NCI-H2081 (cell line): ENCODE measurements around the gene HSCB.
"Not testable (repeated sequence)": the region's sequence is repeated elsewhere in the genome, so short reads cannot be mapped to it uniquely, and the experiment has no call there.

Experiments used
- DNase-seq, 2 experiments: peaks; one replicate each; lab custom pipeline; 2025; lab: John Stamatoyannopoulos, UW

HSCB gene

GRCh38 chr22:28741200-28741784, 547 bp upstream of the HSCB start:
- no peak for DNase-seq

GRCh38 chr22:28742562-28742962, 723 bp downstream of the HSCB start:
- no peak for DNase-seq

GRCh38 chr22:28743852-28744251, 2.0 kb downstream of the HSCB start:
- DNase-seq = no peak

- DNase-seq = no peak
Observed at GRCh38 chr22:28750471-28750881, 8.6 kb downstream of the HSCB start.

GRCh38 chr22:28754512-28754911, 12.7 kb downstream of the HSCB start:
- DNase-seq = not testable (repeated sequence)

- DNase-seq = peak; percentile 22 to 58
Observed at GRCh38 chr22:28759861-28760560, 18.2 kb downstream of the HSCB start.

- DNase-seq = no peak
Observed at GRCh38 chr22:28761449-28761755, 19.6 kb downstream of the HSCB start.

- not testable (repeated sequence) for DNase-seq
Observed at GRCh38 chr22:28762000-28762399, 20.2 kb downstream of the HSCB start.

- DNase-seq = no peak
Observed at GRCh38 chr22:28766628-28767027, 24.8 kb downstream of the HSCB start.

GRCh38 chr22:28768701-28769393, 27.0 kb downstream of the HSCB start:
- DNase-seq = no peak

GRCh38 chr22:28769394-28770085, 27.7 kb downstream of the HSCB start:
- no peak for DNase-seq

GRCh38 chr22:28771195-28771791, 29.5 kb downstream of the HSCB start:
- no peak for DNase-seq

- peak; percentile 85 to 92 for DNase-seq
Observed at GRCh38 chr22:28772633-28773460, 31.0 kb downstream of the HSCB start, which contains the start of gene CCDC117. CCDC117 (plus strand) TSS chr22:28772695; CDS start chr22:28772850, 155 bp downstream.

GRCh38 chr22:28773461-28773867, 31.6 kb downstream of the HSCB start:
- no peak for DNase-seq

- no peak for DNase-seq
Observed at GRCh38 chr22:28774378-28774777, 32.5 kb downstream of the HSCB start.

GRCh38 chr22:28779833-28780232, 38.0 kb downstream of the HSCB start:
- no peak for DNase-seq

- no peak for DNase-seq
Observed at GRCh38 chr22:28780296-28780695, 38.5 kb downstream of the HSCB start.

GRCh38 chr22:28783786-28784671, 42.2 kb downstream of the HSCB start:
- DNase-seq = peak in 1 of 2 experiments; percentile 26

GRCh38 chr22:28788601-28789000, 46.8 kb downstream of the HSCB start:
- no peak for DNase-seq

- DNase-seq = no peak
Observed at GRCh38 chr22:28791124-28791523, 49.3 kb downstream of the HSCB start.
